DMS53 treated with DMSO at 0.1 percent for 48 hours (cell line): ENCODE results near the gene OGFR.

Experiments
- DNase-seq: peaks from one replicate; lab custom pipeline; 2025; ENCODE audit not compliant: unreplicated experiment; lab: John Stamatoyannopoulos, UW

Gene OGFR

DNA sequence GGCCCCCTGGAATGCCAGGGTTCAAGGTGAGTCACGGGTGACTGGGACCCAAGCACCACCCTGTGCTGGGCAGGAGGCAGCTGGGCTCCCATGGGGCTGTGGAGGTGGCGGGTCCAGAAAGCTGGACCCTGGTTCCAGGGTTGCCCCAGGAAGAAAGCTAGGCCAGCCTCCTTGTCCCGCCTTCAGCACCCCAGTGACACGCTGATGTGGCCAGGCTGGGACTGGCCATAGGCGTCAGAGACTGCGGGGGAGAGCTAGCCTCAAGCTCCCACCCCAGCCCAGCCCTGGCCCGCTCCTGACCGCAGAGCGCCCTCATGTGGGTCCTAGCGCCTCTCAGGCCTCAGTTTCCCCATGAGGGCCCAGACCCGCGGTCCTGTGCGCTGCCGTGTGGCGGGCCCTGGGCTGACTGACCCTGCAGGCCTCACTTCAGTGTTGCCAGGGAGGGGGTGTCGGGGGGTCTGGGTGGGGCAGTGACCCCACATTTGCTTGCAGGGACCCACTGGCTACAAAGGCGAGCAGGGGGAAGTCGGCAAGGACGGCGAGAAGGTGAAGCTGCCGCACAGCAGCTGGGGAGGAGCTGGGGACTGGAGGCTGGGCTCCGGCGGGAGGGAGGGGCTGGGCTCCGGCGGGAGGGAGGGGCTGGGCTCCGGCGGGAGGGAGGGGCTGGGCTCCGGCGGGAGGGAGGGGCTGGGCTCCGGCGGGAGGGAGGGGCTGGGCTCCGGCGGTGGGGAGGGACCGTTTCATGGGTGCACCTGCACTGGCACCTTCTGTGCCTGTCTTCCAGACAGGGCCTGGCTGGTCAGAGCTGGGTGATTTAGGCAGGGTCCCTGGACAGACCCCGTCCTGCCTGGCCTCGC, 20.1 kb downstream of the OGFR start:
- no peak for DNase-seq

- DNase-seq, result no peak
Measured at GRCh38 chr20:62825333-62825985, 20.8 kb downstream of the OGFR start.

DNA sequence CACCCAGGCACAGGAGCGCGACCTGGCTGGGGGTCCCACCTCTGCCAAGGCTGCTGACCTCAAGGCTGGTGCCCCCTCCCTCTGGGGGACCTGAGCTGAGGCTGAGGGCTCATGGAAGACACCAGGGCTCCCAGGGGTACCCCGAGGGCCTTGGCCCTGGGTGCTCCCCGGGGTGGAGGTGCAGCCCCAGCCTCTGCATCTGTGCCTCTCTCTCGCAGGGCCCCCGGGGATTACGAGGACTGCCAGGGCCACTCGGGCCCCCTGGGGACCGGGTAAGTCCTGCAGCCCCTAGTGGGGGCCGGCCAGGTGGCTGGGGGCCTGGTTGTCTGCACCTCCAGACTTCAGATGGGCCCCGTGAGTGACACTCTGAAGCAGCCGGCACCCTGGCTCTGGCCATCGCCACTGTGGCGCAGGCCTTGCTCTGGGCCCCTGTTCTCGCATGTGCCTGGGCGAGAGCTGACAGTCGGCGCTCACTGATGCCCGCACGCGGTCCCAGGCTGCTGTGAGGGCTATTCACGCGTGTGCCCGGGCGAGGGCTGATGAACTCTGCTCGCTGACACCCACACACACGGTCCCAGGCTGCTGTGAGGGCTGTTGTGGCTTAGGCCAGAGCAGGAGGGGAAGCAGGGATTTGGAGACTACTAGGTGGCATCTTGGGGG, 21.5 kb downstream of the OGFR start:
- no peak for DNase-seq

- DNase-seq, result no peak
Measured at GRCh38 chr20:62826646-62827310, 22.1 kb downstream of the OGFR start.

- DNase-seq, result no peak
Measured at GRCh38 chr20:62827311-62828038, 22.8 kb downstream of the OGFR start.

- no peak for DNase-seq
Measured at GRCh38 chr20:62828051-62828450, 23.4 kb downstream of the OGFR start.

- DNase-seq, result no peak
Measured at GRCh38 chr20:62828511-62829230, 24.0 kb downstream of the OGFR start.

GRCh38 chr20:62829231-62830230, 24.9 kb downstream of the OGFR start:
- no peak for DNase-seq

GRCh38 chr20:62830251-62830650, 25.6 kb downstream of the OGFR start:
- no peak for DNase-seq

DNA sequence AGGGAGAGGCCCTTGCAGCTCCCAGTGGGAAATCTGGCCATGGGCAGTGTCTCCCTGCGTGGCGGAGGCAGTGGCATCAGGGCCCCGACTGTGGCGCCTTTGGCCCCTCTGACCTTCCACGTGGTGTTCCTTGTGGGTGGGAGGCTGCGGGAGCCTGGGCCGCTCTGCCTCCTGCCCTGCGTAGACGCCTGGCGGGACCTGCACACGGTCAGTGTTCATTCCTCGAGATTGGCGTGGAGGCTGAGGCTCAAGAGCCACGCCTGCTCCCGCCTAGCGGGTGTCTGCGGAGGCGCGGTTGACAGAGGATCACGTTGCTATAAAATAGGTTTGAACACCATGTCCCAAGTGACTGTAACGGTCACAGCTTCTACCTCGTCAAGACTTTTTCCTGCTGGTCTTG, 26.2 kb downstream of the OGFR start:
- DNase-seq, result no peak

DNA sequence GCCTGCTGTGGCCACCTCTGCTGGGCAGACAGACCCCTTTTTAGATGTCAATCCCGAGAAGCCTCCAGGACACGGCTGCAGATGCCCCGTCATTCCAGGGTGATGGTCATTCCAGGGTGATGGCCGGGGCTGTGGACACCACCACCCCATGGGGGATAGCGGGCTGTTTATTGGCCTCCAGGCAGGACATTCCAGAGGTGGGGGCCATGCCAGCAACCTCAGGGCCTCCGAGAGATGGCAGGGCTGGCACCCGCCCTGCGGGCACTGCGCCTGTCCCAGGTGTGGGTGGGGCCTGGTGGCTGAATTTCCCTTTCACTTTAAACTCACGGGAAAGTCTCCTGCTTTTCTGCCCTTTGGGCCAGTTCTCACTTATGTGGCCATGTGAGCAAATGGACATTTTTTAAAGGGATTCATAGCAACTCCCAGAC, 26.7 kb downstream of the OGFR start:
- no peak for DNase-seq

DNA sequence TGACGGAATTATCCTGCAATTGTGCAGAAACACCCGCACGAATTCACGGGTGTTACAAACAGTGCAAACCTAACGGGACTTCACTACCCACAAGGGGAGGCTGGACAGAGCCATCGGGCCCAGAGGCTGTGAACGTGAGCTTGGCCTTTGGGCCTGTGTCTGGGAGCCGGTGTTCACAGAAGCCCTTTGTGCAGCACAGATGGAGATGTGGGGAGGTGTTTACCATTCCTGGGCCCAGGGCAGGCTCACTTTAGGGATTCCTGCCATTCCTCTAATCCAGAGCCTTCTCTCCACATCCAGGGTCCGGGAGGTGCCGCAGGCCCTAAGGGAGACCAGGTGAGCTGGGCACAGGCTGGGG, 27.2 kb downstream of the OGFR start:
- no peak for DNase-seq

GRCh38 chr20:62832212-62832922, 27.7 kb downstream of the OGFR start:
- no peak for DNase-seq

DNA sequence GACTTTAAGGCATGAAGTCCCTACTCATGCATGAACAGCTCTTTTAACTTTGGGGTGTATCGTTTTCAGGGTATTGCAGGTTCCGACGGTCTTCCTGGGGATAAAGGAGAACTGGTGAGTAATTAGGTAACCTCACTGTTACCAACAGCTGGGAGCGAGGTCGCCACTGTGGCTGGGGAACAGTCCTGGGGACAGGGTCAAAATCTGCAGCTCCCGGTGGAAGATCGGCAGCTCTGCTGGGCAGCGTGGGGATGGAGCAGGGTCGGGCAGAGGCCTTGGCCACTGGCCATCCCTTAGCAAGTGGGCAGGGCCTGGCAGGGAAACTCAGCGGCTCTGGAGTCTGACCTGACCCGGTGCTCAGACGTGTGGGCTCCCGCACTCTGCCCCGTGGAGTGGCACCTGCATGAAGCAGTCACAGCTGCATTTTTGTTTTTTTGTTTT, 28.3 kb downstream of the OGFR start:
- no peak for DNase-seq

- no peak for DNase-seq
Measured at GRCh38 chr20:62834967-62835730, 30.5 kb downstream of the OGFR start.

DNA sequence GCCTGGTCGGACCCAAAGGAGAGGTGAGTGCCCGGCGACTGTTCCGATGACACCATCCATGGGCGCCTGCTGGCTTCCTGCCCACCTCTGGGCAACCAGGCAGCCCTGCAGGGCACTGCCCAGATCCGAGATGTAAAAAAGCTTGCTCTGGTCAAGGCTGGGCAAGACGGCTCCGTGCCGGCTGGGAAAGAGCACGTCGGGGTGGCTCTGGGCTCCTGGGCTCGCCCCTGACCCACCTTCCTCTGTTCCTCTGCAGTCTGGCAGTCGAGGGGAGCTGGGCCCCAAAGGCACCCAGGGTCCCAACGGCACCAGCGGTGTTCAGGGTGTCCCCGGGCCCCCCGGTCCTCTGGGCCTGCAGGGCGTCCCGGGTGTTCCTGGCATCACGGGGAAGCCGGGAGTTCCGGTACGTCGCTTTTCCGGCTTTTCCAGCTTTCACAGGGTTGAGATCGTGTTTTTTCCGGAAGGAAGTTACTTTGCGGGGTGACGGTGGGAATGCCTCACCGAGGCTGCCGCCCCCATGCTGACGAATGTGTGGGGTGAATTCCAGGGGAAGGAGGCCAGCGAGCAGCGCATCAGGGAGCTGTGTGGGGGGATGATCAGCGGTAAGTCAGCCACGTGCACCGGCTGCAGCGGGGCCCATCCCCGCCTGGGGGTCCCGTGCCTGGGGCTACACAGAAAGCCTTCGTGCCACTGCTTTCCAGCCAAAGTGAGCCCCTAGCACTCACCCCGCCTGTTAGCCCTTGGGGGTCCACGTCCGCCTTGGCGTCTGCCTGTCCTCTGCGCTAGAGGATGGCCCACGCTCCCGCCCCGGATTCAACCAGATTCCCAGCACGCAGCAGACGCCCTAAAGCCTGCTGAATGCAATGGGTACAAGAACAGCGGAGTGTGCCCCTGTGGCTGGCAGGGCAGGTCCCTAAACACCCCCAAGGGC, 31.6 kb downstream of the OGFR start:
- no peak for DNase-seq
